PC-9 (cell line): Measurements from ENCODE around the gene GDF10.

ENCODE experiments used
- EZH2 ChIP-seq: fragments of 200-600 bp; sonication (generic); IDR thresholded peaks from 2 replicates; pipeline ENCODE4 v1.8.0; 2017; ENCODE audit warnings: antibody characterized with exemption, low read depth
- TF ChIP-seq, protein P1 (sequence below): fragments of 200-600 bp; sonication (generic); conservative IDR thresholded peaks from 2 replicates; pipeline ENCODE4 v1.6.1; 2017; ENCODE audit warnings: mixed run types, antibody characterized with exemption, mild to moderate bottlenecking, moderate library complexity

- TF ChIP-seq, protein P1, sequence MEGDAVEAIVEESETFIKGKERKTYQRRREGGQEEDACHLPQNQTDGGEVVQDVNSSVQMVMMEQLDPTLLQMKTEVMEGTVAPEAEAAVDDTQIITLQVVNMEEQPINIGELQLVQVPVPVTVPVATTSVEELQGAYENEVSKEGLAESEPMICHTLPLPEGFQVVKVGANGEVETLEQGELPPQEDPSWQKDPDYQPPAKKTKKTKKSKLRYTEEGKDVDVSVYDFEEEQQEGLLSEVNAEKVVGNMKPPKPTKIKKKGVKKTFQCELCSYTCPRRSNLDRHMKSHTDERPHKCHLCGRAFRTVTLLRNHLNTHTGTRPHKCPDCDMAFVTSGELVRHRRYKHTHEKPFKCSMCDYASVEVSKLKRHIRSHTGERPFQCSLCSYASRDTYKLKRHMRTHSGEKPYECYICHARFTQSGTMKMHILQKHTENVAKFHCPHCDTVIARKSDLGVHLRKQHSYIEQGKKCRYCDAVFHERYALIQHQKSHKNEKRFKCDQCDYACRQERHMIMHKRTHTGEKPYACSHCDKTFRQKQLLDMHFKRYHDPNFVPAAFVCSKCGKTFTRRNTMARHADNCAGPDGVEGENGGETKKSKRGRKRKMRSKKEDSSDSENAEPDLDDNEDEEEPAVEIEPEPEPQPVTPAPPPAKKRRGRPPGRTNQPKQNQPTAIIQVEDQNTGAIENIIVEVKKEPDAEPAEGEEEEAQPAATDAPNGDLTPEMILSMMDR: no peak
- TF ChIP-seq EZH2: no peak
These were observed 47.8 kb upstream of the GDF10 start for GRCh38 chr10:47252093-47252780.
